HG03159 (cell line): ENCODE measurements around the gene PDCD7.
"Not testable (repeated sequence)": the region's sequence is repeated elsewhere in the genome, so short reads cannot be mapped to it uniquely, and the experiment has no call there.

Experiments
- ATAC-seq: cut with Tn5 transposase; IDR thresholded peaks from one replicate; pipeline ENCODE4 v1.9.1; 2021; ENCODE audit warnings: mild to moderate bottlenecking, moderate library complexity; ENCODE audit not compliant: unreplicated experiment

The PDCD7 gene, protein sequence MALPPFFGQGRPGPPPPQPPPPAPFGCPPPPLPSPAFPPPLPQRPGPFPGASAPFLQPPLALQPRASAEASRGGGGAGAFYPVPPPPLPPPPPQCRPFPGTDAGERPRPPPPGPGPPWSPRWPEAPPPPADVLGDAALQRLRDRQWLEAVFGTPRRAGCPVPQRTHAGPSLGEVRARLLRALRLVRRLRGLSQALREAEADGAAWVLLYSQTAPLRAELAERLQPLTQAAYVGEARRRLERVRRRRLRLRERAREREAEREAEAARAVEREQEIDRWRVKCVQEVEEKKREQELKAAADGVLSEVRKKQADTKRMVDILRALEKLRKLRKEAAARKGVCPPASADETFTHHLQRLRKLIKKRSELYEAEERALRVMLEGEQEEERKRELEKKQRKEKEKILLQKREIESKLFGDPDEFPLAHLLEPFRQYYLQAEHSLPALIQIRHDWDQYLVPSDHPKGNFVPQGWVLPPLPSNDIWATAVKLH

GRCh38 chr15:65133548-65134200, at the start of gene PDCD7:
PDCD7 (minus strand) TSS chr15:65133808; CDS start chr15:65133781, 27 bp downstream.
- peak; percentile 84 for ATAC-seq

- ATAC-seq = no peak
Measured at GRCh38 chr15:65182538-65182937, 48.9 kb upstream of the PDCD7 start.

- ATAC-seq = not testable (repeated sequence)
Measured at GRCh38 chr15:65181582-65182353, 48.2 kb upstream of the PDCD7 start.

DNA sequence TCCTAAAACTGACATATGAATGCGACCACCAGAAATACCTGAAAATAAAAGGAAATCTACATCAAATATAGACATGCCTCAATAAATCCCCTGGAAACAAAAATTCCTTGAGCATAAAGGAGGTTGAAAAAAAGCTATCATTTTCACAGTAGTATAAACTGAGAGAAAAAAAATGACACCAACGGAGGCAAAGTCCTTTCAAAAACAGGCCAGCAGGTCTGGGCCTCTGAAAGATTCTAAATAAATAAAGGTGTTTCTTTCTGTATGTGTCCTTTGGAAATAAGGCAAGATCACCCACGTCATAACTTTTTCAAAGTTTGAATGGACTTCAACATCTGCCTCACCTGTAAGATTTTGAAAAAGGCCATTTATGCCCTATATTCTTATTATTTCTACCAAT, 46.6 kb upstream of the PDCD7 start:
- ATAC-seq = no peak

- no peak for ATAC-seq
Measured at GRCh38 chr15:65177901-65178300, 44.3 kb upstream of the PDCD7 start.

- ATAC-seq = no peak
Measured at GRCh38 chr15:65176056-65176455, 42.4 kb upstream of the PDCD7 start.

DNA sequence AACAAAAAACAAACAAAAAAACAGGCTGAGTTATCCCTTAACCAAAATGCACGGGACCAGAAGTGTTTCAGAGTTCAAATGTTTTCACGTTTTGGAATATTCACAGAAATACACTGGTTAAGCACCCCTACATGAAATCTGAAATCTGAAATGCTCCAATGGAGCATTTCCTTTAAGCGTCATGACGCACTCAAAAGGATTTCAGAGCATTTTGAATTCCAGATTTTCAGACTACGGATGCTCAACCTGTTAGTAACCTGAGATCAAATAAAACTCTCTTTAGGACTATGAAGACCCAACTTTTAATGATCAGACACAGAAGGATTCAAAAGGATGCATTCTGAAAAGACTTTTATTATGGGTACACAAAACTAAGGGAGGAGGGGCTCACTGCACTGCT, 41.9 kb upstream of the PDCD7 start:
- ATAC-seq = no peak

GRCh38 chr15:65174509-65174908, 40.9 kb upstream of the PDCD7 start:
- ATAC-seq = no peak

DNA sequence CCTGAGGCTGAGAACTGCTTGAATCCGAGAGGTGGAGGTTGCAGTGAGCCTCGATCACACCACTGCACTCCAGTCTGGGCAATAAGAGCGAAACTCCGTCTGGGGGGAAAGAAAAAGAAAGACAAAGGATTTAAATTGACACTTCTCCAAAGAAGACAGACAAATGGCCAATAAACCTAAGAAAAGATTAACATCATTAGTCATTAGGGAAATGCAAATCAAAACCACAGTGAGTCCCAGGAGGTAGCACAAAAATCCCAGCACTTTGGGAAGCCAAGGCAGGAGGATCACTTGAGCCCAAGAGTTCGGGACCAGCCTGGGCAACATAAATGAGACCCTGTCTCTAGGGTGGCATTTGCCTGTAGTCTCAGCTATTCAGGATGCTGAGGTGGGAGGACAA, 38.9 kb upstream of the PDCD7 start:
- no peak for ATAC-seq

DNA sequence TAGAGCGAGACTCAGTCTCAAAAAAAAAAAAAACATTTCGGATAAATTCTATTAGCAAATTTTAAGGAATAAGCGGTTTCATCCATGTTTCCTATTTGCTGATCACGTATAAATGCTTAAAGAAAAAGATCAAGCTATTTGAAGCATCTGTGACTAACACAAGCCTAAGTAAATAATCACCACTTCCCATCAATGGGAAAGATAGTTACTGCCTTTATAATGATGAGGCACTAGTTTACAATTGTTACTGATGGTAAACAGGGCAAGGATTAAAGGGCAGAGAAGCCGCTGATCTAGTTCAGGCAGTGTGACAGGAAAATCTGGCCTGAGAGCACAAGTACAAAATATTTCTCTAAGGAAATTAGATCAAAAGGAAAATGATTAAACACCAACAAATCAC, 37.8 kb upstream of the PDCD7 start:
- no peak for ATAC-seq

DNA sequence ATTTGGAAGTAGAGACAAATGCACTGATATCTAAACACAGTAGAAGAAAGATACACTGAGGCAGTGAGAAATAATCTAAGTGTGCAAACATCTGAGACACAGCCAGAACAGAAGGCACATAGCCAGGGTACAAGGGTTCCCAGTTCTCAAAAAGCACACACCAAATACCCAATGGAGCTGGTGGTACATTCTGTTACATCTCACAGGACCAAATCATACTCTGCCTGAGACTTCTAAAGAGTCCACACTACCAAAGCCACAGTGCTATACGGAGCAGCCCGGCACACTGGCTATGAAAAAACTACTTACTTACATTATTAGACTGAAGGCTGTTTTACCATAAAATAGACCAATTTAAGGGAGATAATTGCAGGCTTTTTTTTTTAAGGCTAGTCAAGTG, 32.3 kb upstream of the PDCD7 start:
- ATAC-seq = no peak

DNA sequence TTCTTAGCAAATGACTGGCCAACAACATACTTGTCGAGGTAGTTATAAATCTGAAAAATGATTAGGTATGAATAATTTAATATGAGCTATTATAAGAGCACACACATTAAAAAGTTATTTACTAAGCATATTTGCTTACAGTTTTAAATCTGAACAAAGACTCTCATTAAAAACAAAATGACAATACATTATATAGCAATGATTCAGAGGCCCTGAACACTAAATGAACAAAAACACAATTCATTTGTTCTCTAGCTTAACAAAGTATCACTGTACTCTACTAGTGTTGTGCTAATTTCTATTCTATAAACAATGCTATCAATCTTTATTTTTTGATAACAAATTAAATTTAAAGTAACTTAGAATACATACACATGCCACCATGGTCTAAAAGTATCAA, 30.5 kb upstream of the PDCD7 start:
- no peak for ATAC-seq

- no peak for ATAC-seq
Measured at GRCh38 chr15:65163041-65163440, 29.4 kb upstream of the PDCD7 start.

- ATAC-seq = no peak
Measured at GRCh38 chr15:65156692-65157091, 23.1 kb upstream of the PDCD7 start.

- ATAC-seq = no peak
Measured at GRCh38 chr15:65154720-65155119, 21.1 kb upstream of the PDCD7 start.

DNA sequence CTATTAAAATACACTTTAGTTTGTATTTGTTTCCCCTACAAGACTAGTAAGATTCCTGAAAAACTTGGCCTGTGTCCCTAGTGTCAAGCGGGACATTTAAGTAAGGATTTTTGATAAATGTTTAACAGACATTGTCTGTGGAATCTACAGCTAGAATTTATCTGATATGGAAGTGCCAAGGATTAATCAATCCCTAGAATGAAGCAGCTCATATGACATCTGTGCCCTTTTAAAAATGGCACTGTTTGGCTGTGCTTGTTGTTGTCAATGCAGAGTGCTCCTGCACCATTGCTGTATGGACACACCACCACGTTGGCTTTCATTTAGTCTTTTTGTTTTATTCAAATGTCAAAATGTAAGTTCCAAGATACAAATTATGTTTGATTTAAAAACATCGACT, 14.3 kb upstream of the PDCD7 start:
- no peak for ATAC-seq

DNA sequence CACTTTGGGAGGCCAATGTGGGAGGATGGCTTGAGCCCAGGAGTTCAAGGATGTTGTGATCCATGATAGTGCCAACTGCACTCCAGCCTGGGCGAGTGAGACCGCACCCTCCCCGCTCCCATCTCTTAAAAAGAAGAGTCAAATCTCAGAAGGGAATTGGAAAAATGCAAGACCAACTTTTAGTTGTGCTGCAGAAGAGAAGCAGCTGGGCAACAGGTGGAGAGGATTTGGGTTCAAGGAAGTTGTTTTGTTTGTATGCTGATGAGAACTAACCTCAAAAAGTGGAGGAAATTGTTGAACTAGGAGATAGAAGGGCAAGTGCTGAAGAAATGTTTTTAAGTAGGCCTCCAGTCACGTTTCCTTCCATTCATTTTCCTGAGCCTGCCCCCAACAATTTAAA, 12.8 kb upstream of the PDCD7 start:
- ATAC-seq = no peak

- ATAC-seq = not testable (repeated sequence)
Measured at GRCh38 chr15:65138631-65139030, 5.0 kb upstream of the PDCD7 start.

DNA sequence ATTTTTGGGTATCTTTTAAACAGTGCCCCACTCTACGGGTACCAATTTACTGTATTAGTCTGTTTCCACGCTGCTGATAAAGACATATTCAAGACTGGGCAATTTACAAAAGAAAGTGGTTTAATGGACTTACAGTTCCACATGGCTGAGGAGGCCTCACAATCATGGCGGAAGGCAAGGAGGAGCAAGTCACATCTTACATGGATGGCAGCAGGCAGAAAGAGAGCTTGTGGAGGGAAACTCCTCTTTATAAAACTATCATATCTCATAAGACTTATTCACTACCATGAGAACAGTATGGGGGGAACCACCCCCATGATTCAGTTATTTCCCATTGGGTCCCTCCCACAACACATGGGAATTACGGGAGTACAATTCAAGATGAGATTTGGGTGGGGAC, 4.3 kb upstream of the PDCD7 start:
- not testable (repeated sequence) for ATAC-seq

GRCh38 chr15:65137089-65137488, 3.5 kb upstream of the PDCD7 start:
- not testable (repeated sequence) for ATAC-seq

DNA sequence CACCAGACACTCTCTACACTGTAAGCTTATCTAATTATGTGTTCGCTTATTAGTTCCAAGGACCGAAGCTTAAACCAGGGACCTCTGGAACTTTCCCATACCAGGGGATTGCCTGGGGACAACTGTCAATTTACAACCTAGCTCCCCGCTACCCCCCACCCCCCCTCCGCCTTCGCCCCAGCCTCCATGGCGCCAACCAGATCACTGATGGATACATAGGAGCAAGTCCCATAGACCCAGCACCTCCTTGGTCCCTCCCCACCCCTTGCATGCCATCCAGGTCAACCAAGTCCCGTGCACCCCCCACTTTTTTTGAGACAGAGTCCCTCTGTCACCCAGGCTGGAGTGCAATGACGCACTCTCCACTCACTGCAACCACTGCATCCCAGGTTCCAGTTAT, 930 bp upstream of the PDCD7 start:
- ATAC-seq = no peak
